ENCODE data around the gene TBCD.

DNA sequence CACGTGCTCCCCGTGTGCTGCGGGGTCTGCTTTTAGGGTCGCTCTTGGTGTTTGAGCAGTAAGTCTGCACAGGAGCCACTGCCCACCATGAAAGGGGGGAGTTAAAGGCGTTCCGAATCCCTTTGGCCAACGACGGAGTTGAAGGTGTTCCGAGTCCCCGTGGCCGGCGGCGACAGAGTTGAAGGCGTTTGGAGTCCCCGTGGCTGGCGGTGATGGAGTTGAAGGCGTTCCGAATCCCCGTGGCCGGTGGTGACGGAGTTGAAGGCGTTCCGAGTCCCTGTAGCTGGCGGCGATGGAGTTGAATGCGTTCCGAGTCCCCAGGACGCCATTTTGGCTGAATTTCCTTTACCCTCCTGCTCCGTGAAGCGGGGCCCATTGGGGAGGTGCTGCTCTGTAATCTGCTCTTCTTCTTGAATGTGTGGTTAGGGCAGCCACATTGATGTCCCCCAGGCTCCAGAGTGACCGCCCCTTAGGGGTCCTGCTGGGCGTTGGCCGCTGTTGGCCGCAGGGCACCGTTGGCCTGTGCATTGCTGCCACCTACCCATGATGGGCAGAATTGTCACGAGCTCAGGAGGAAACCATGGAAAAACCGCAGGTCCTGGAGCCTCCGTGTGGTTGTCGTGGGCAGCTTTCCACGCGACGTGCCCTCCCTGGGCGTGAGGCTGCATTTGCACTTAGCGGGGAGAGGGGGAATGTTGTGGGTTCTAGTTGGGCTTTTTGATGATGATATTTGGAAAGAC lies 161.6 kb downstream of the TBCD start:
- TF ChIP-seq ZNF232 (CRISPR knock-in tag; IDR thresholded peaks at IDR 0.05) = no peak
- no peak for TF ChIP-seq CREM (CRISPR knock-in tag; IDR thresholded peaks at IDR 0.05)
